Natural killer cell (primary cell): ENCODE results near the gene GSKIP. TPM values are rescaled to one million over a fixed set of nuclear protein-coding genes. Genes with fewer than 3 reads are reported as not detected.

Experiments
- ATAC-seq, 3 donors: fragments of 150-1000 bp in 2 of 3; fragments of 200-7000 bp in 1 of 3; cut with Tn5 transposase; 1 replicate in 1 of 3; 2 replicates in 2 of 3; pipeline ENCODE4 v1.10.0; 2021; ENCODE audit warnings: mild to moderate bottlenecking in 2 of 3, moderate library complexity in 2 of 3
- DNase-seq, 2 donors: peaks; one replicate each; pipeline versions ENCODE4 v3.0.0 to v3.0.0-alpha.2; 2013 to 2021; ENCODE audit warnings: mixed read lengths in 1 of 2
- H3K27ac ChIP-seq: one replicate; pipeline ENCODE4 v1.5.1; 2013; ENCODE audit warnings: mild to moderate bottlenecking, low read length
- H3K27me3 ChIP-seq: one replicate; pipeline ENCODE4 v1.6.1; 2013; ENCODE audit warnings: low read length; ENCODE audit not compliant: control insufficient read depth, insufficient read depth
- H3K36me3 ChIP-seq: one replicate; pipeline ENCODE4 v1.6.1; 2013; ENCODE audit warnings: low read length; ENCODE audit not compliant: control insufficient read depth, insufficient read depth
- H3K4me1 ChIP-seq: one replicate; pipeline ENCODE4 v1.6.1; 2013; ENCODE audit warnings: low read length; ENCODE audit not compliant: control insufficient read depth, insufficient read depth
- H3K4me3 ChIP-seq: one replicate; pipeline ENCODE4 v1.5.1; 2013; ENCODE audit warnings: low read length
- H3K9me3 ChIP-seq: one replicate; pipeline ENCODE4 v1.6.1; 2013; ENCODE audit warnings: low read length; ENCODE audit not compliant: control insufficient read depth, insufficient read depth
- H3K27ac Mint-ChIP-seq, 2 donors: one replicate each; pipeline ENCODE4 v1.8.0; 2022; ENCODE audit warnings: mild to moderate bottlenecking in 2 of 2, mixed read lengths in 2 of 2, moderate library complexity in 1 of 2
- H3K27me3 Mint-ChIP-seq, 2 donors: one replicate each; pipeline ENCODE4 v1.8.0; 2022; ENCODE audit warnings: low read depth in 2 of 2, mixed read lengths in 2 of 2
- H3K36me3 Mint-ChIP-seq: one replicate; pipeline ENCODE4 v1.8.0; 2022; ENCODE audit warnings: mixed read lengths
- H3K4me1 Mint-ChIP-seq, 2 donors: one replicate each; pipeline ENCODE4 v1.8.0; 2022; ENCODE audit warnings: mixed read lengths in 2 of 2
- H3K4me3 Mint-ChIP-seq: one replicate; pipeline ENCODE4 v1.8.0; 2022; ENCODE audit warnings: mild to moderate bottlenecking, moderate library complexity, mixed read lengths
- H3K9me3 Mint-ChIP-seq, 2 donors: one replicate each; pipeline ENCODE4 v1.8.0; 2022; ENCODE audit warnings: mixed read lengths in 2 of 2
- WGBS: methylation state at CpG from one replicate; pipeline ENCODE4 v1.1.7; 2013; ENCODE audit warnings: missing lambda C conversion rate; ENCODE audit not compliant: insufficient coverage; 5-methylcytosine and 5-hydroxymethylcytosine counted together
- intact Hi-C: fragments of 100-400 bp; cut with micrococcal nuclease; formaldehyde crosslinking; loops from one replicate; pipeline ENCODE4 v1.14.2; 2022
- total RNA-seq, 4 donors: library from RNA; stranded (reverse); fragments of 120-200 nt in 1 of 4; gene quantifications; one replicate each; pipeline versions ENCODE4 v1.2.3 to v1.2.4, GENCODE V29; 2013 to 2022
- TF ChIP-seq, protein P1 (sequence below): fragments of 200-600 bp; IDR thresholded peaks from one replicate; pipeline ENCODE4 v1.8.0; 2022; ENCODE audit warnings: antibody characterized with exemption

The GSKIP gene
- total RNA-seq, 3 donors from 2014 or later (not counting 1 experiment from before 2014, with no cell fraction given), result 6.6 to 11.8 (median 7.9) TPM

DNA sequence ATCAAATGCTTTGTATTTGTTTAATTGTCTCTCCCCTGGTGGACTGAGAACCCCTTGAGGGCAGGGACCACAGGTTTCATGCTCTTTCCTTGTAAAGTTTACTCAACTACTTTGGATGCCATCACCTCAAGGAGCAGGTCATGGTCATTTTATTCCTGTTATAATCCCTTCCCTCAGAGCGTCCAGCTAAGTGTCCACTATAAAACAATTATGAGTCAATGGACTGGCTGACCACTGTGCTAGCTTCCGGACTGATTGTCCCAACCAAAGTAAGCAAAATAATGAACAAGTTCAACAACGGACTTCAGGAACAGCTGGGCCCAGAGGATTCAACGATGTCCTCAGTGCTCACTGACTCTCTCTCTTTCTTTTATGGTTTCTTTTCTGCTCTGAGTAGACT, 46.8 kb downstream of the GSKIP start:
- TF ChIP-seq, protein P1, sequence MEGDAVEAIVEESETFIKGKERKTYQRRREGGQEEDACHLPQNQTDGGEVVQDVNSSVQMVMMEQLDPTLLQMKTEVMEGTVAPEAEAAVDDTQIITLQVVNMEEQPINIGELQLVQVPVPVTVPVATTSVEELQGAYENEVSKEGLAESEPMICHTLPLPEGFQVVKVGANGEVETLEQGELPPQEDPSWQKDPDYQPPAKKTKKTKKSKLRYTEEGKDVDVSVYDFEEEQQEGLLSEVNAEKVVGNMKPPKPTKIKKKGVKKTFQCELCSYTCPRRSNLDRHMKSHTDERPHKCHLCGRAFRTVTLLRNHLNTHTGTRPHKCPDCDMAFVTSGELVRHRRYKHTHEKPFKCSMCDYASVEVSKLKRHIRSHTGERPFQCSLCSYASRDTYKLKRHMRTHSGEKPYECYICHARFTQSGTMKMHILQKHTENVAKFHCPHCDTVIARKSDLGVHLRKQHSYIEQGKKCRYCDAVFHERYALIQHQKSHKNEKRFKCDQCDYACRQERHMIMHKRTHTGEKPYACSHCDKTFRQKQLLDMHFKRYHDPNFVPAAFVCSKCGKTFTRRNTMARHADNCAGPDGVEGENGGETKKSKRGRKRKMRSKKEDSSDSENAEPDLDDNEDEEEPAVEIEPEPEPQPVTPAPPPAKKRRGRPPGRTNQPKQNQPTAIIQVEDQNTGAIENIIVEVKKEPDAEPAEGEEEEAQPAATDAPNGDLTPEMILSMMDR, result no peak
- Histone ChIP-seq H3K36me3 (no peaks in the 10 kb centered on the region), H3K4me3 (no peak overlapping the region), H3K27me3 (no peaks in the 10 kb centered on the region), H3K27ac (no peak overlapping the region), H3K4me1 (no peaks in the 10 kb centered on the region), H3K9me3 (no peaks in the 10 kb centered on the region)
- H3K4me3 Mint-ChIP-seq, result no peak overlapping the region
- WGBS, result 89% methylated on average over 4 of the region's 4 CpGs
- H3K27me3 Mint-ChIP-seq, result peaks cover 9 to 11% of the 10 kb centered on the region in 2 donors
- no peaks in the 10 kb centered on the region for H3K36me3 Mint-ChIP-seq
- no peaks in the 10 kb centered on the region for H3K9me3 Mint-ChIP-seq
- H3K4me1 Mint-ChIP-seq, result no peaks in the 10 kb centered on the region
- H3K27ac Mint-ChIP-seq, result no peak overlapping the region
- intact Hi-C loops, result no loop called here
- no peak for DNase-seq
- no peak for ATAC-seq

DNA sequence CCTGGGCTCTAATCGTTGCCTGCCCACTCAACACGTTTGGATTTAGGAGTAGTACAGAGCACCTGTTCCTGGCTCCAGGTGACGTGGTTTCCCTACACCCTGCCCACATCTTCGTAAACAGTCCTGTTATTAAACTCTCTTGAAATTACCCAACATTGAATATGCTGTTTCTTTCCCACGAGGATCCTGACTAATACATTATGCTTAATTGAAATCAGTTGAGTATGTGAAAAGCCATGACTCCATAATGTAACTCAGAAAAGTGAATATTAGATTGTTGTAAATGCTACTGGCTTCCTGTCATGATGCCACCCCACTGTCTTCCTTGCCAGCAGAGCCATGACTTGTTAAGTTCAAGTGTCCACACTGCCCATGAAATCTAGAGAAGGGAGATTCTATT, 50.2 kb downstream of the GSKIP start:
- Mint-ChIP-seq H3K36me3 (no peaks in the 10 kb centered on the region), H3K4me3 (no peak overlapping the region)

DNA sequence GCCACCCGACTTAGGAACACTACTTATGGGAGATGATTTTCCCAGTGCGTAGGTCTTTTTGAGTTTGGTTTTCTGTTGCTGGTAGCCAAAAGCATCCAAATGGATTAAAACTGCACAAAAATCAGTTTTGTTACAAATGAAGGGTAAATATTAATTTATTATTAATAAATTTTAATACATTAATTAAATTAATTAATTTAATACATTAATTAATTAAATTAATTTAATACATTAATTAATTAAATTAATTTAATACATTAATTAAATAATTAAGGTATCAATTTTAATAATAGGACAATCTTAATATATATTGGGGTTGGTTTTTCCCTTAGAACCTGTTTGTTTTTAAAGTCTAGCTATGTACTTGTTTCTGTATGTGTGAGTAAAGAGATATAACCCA, 52.2 kb downstream of the GSKIP start:
- 100% methylated on average over 2 of the region's 2 CpGs for WGBS
- no peak for ATAC-seq

More for the DNA sequence above, 50.2 kb downstream of the GSKIP start:
- Mint-ChIP-seq H3K27me3 (peaks cover 3 to 11% of the 10 kb centered on the region in 2 donors), H3K27ac (no peak overlapping the region), H3K9me3 (no peaks in the 10 kb centered on the region), H3K4me1 (no peaks in the 10 kb centered on the region)
- TF ChIP-seq, protein P1, result no peak
- H3K9me3 ChIP-seq, result no peaks in the 10 kb centered on the region
- H3K4me3 ChIP-seq, result no peak overlapping the region
- WGBS, result 98% methylated on average over 4 of the region's 5 CpGs
- no peaks in the 10 kb centered on the region for H3K36me3 ChIP-seq
- intact Hi-C loops, result no loop called here
- ATAC-seq (no peak), DNase-seq (no peak)
- H3K27ac ChIP-seq, result no peak overlapping the region
- H3K27me3 ChIP-seq, result no peaks in the 10 kb centered on the region
- no peaks in the 10 kb centered on the region for H3K4me1 ChIP-seq

DNA sequence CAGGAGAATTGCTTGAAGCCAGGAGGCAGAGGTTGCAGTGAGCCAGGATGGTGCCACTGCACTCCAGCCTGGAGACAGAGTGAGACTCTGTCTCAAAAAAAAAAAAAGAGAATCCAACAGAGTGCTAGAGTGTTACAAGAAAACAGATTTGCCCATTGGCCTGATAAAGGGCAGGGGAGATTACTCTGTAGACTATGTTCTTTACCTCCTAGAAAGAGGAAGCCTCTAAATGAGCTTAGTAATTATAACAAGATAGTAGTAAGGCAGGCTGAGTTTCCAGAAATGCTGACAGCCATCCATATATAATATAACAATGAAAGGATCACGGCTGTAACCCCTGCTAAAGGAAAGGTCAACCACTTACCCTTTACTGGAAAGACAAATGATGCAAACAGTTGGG, 53.0 kb downstream of the GSKIP start:
- Mint-ChIP-seq H3K4me1 (no peaks in the 10 kb centered on the region), H3K4me3 (no peak overlapping the region)
- ATAC-seq, result no peak

More for the DNA sequence above, 52.2 kb downstream of the GSKIP start:
- H3K27ac ChIP-seq, result no peak overlapping the region
- Mint-ChIP-seq H3K9me3 (no peaks in the 10 kb centered on the region), H3K36me3 (no peaks in the 10 kb centered on the region), H3K4me1 (no peaks in the 10 kb centered on the region), H3K4me3 (no peak overlapping the region), H3K27me3 (peaks cover 2 to 11% of the 10 kb centered on the region in 2 donors), H3K27ac (no peak overlapping the region)
- H3K4me3 ChIP-seq, result no peak overlapping the region
- intact Hi-C loops, result no loop called here
- no peaks in the 10 kb centered on the region for H3K36me3 ChIP-seq
- TF ChIP-seq, protein P1, result no peak
- DNase-seq, result no peak
- H3K4me1 ChIP-seq, result no peaks in the 10 kb centered on the region
- H3K27me3 ChIP-seq, result no peaks in the 10 kb centered on the region
- no peaks in the 10 kb centered on the region for H3K9me3 ChIP-seq

More for the DNA sequence above, 53.0 kb downstream of the GSKIP start:
- Histone ChIP-seq H3K27me3 (no peaks in the 10 kb centered on the region), H3K36me3 (no peaks in the 10 kb centered on the region), H3K4me1 (no peaks in the 10 kb centered on the region), H3K4me3 (no peak overlapping the region), H3K9me3 (no peaks in the 10 kb centered on the region), H3K27ac (no peak overlapping the region)
- Mint-ChIP-seq H3K27me3 (peaks cover 2 to 11% of the 10 kb centered on the region in 2 donors), H3K9me3 (no peaks in the 10 kb centered on the region), H3K36me3 (no peaks in the 10 kb centered on the region), H3K27ac (no peak overlapping the region)
- intact Hi-C loops, result no loop called here
- no peak for DNase-seq
- TF ChIP-seq, protein P1, result no peak
- no CpG with 5 or more reads among the region's 1 CpG for WGBS
